HG02885 (cell line): ENCODE data around the gene GABRG3.
"Not testable (repeated sequence)": the region's sequence is repeated elsewhere in the genome, so short reads cannot be mapped to it uniquely, and the experiment has no call there.

ENCODE experiments used
- ATAC-seq: cut with Tn5 transposase; IDR thresholded peaks from one replicate; pipeline ENCODE4 v1.9.1; 2021; ENCODE audit warnings: mild to moderate bottlenecking; ENCODE audit not compliant: unreplicated experiment, poor library complexity

The GABRG3 gene

GRCh38 chr15:26983822-26984221 lies 12.8 kb downstream of the GABRG3 start:
- ATAC-seq = no peak

DNA sequence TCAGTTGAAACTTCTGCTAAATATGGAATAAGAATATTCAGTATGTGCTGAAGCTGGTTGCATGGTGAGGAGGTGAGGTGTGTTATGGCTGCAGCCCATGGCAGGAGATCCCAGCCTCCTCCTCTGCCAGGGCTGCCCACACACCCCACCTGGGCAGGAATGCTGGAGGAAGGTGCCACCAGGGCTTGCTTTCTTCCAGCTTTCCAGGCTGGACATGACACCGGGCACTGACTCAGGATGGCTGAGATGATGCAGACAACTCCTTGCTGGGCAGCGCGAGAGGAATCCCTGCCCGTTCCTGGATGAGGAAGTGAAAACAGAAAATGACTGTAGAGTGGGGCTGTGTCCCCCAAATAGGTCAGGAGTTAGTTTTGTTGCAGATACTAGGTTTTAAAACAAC lies 14.1 kb downstream of the GABRG3 start:
- no peak for ATAC-seq

GRCh38 chr15:26996250-26996649 lies 25.3 kb downstream of the GABRG3 start:
- no peak for ATAC-seq

DNA sequence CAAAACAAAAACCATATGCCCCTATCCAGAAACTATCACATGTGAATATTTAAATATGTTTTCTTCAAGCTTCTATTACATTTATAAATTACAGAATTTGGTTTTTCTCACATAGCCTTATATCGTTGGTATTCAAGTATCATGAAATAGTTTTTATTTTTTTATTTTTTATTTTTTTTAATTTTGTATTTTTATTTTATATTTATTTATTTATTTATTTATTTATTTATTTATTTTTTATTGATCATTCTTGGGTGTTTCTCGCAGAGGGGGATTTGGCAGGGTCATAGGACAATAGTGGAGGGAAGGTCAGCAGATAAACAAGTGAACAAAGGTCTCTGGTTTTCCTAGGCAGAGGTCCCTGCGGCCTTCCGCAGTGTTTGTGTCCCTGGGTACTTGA lies 32.0 kb downstream of the GABRG3 start:
- ATAC-seq = not testable (repeated sequence)

DNA sequence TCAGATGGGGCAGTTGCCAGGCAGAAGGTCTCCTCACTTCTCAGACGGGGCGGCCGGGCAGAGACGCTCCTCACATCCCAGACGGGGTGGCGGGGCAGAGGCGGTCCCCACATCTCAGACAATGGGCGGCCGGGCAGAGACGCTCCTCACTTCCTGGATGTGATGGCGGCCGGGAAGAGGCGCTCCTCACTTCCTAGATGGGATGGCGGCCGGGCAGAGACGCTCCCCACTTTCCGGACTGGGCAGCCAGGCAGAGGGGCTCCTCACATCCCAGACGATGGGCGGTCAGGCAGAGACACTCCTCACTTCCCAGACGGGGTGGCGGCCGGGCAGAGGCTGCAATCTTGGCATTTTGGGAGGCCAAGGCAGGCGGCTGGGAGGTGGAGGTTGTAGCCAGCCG lies 33.2 kb downstream of the GABRG3 start:
- not testable (repeated sequence) for ATAC-seq

DNA sequence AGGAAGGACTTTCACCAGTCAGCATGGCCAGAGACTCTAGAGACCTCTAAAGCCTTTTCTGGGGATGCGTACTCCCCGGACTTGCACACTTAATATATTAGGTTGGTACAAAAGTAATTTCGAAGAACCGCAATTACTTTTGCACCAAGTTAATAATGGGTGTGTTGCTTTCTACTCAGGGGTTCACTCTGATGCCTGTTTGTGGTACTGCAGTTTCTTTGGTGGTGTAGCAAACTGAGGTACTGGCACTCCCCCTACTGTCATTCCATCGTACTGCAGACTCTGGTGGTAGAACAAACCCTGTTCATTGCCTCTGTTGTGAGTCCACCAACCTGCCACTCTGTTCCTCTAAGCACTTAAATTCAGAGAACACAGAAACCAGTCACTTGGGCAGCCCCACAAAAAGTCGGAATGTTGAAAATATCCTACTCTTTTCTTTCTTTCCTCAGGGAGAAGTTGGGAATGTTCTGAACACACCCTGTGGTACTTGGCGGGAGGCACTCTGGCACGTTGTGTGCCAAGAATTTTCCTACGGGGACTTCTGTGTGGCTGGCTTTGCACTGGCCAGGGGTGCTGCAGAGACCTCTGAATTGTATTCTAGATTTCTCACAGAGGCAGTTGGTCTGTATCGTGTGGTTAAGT lies 46.3 kb downstream of the GABRG3 start:
- ATAC-seq = peak; percentile 74

- ATAC-seq = no peak
Measured at GRCh38 chr15:27019687-27020086, 48.7 kb downstream of the GABRG3 start.

DNA sequence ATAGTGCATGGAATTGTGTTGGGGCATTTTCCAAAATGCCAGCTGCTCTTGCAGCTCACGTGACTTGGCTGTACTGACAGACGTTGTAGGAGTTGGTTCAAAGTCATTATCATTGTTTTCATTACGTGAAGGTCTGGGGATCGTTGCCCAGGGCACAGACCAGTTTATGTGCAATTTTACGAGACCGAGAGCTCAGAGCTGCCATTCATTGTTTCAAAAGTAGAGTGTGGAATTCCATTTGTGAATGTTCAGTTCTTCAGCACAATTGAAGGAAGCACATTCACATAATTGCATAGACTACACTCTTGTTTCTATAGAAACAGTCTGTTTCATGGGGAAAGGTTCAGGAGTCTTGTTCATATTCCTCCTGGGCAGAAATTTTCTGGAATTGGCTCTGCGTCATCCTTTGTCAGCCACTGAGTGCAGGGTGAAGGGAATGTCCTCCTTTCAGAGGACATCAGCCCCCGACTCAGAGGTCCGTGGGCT lies 54.5 kb downstream of the GABRG3 start:
- ATAC-seq = no peak

DNA sequence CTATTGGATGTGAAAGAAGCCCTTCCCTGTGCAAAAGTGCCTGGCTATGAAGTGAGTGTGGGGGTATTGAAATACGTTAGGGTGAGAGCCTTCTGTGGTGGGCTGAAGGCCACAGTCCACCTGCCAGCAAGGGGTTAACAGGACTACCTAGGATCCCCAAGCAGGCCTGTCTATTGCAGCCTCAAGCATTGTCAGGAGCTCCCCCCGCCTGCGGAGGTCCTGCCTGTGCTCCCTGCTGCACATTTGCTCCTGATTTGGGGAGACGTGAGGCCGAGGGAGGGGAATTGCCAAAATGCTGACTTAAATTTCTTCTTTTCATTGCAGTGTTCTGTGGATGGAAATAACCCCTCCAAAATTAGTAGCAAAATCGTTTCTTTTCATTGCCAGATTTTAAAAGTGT lies 56.2 kb downstream of the GABRG3 start:
- ATAC-seq = no peak

DNA sequence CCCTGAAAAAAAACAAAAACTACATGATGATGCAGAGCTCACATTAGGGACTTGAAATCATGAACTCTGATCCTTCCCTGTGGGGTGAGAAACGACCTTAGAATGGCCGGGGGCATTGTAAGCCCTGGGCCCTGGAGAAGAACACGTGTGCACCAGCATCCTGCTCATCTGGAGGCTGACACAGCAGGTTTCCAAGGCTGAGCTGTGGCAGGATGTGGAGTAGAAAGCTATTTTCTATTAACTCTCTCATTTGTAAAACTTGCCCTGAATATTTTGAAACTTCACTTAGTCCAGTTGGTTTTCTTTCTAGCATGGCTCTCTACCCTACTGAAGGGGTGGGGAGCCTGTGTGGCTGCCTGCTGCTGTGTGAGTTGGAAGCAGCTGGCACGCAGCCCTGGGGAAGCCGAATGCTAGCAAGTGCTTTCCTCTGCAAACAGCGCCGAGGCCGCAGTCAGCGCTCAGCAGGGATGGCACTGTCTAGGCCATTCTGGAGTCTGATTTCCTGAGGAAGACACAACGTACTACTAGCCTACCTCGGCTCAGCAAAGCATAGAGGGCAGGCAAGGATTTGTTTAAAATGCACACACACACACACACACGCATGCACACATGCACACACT lies 58.0 kb downstream of the GABRG3 start:
- no peak for ATAC-seq

- no peak for ATAC-seq
Measured at GRCh38 chr15:27036210-27036609, 65.2 kb downstream of the GABRG3 start.

- ATAC-seq = no peak
Measured at GRCh38 chr15:27037501-27037900, 66.5 kb downstream of the GABRG3 start.

- ATAC-seq = no peak
Measured at GRCh38 chr15:27039152-27039551, 68.2 kb downstream of the GABRG3 start.

- no peak for ATAC-seq
Measured at GRCh38 chr15:27042230-27042629, 71.2 kb downstream of the GABRG3 start.

DNA sequence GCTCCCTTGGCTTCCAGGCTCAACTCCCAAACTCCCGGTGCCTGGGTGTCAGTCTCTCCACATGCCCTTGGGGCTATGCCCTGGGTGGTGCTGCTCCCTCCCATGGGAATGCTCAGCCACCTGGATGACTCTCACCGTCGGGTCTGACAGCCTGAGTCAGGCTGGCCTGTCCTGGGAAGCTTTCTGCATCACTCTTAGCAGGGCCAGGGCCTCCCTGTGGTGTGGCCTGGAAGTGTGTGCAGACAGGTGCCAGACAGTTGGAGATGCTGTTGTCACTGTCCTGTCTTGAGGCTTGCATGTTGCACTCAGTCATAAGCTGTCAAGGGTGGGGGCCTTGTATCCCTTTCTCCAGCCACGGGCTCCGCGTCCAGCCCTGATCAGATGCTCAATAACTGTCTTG lies 71.7 kb downstream of the GABRG3 start:
- ATAC-seq = no peak

GRCh38 chr15:27043770-27044169 lies 72.8 kb downstream of the GABRG3 start:
- no peak for ATAC-seq

DNA sequence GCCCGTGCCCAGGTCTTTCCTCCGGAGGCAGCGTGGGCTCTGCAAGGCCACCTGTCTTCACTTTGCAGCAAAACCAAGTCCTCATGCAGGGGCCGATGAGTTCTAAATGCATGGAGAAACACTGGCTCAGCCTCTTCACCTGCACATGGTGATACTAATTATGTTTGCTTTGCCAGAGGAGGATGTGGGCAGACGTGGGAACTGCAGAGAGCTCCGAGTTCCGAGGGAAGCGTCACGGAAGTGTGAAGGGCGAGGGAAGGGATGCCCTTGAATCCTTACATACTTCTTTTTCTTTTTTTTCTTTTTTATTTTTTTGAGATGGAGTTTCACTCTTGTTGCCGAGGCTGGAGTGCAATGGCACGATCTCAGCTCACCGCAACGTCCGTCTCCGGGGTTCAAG lies 74.8 kb downstream of the GABRG3 start:
- ATAC-seq = no peak

GRCh38 chr15:27046880-27047279 lies 75.9 kb downstream of the GABRG3 start:
- ATAC-seq = no peak

DNA sequence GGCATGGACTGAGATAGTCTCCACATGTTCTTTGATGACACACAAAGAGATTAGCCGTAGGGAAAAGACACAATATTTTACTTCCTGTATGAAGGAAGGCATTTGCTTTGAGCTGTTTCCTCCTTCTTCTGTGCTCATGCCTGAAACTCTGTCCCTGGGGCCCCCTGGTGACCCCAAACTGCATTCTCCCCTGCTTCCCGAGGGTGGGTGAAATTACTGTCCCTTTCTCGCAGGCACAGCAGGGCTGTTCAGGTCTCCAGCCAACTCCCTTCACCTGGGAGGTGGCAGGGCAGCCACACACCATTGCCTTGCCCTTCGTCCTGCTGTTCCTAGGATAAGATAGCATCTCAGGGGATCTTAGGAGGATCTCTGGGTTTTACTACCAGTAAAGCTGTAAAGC lies 79.2 kb downstream of the GABRG3 start:
- ATAC-seq = no peak

- no peak for ATAC-seq
Measured at GRCh38 chr15:27054426-27054825, 83.4 kb downstream of the GABRG3 start.

GRCh38 chr15:27057904-27058645 lies 87.1 kb downstream of the GABRG3 start:
- no peak for ATAC-seq
